Measurements from ENCODE around the gene NOC4L.

Gene NOC4L

GRCh38 chr12:132156573-132157325 lies 12.5 kb downstream of the NOC4L start:
- no peak for DNase-seq (ENCODE audit: low spot score)

- DNase-seq (ENCODE audit: low spot score): no peak
Measured at GRCh38 chr12:132157733-132158409, 13.6 kb downstream of the NOC4L start.

- no peak for DNase-seq (ENCODE audit: low spot score)
Measured at GRCh38 chr12:132158677-132159554, 14.7 kb downstream of the NOC4L start.

- DNase-seq (ENCODE audit: low spot score): no peak
Measured at GRCh38 chr12:132159555-132160003, 15.3 kb downstream of the NOC4L start.

- DNase-seq (ENCODE audit: low spot score): no peak
Measured at GRCh38 chr12:132160016-132160415, 15.8 kb downstream of the NOC4L start.

- no peak for DNase-seq (ENCODE audit: low spot score)
Measured at GRCh38 chr12:132160601-132161035, 16.4 kb downstream of the NOC4L start.

- no peak for DNase-seq (ENCODE audit: low spot score)
Measured at GRCh38 chr12:132161036-132161781, 17.0 kb downstream of the NOC4L start.

- DNase-seq (ENCODE audit: low spot score): no peak
Measured at GRCh38 chr12:132161796-132162507, 17.7 kb downstream of the NOC4L start.

- no peak for DNase-seq (ENCODE audit: low spot score)
Measured at GRCh38 chr12:132162508-132163031, 18.3 kb downstream of the NOC4L start.

- no peak for DNase-seq (ENCODE audit: low spot score)
Measured at GRCh38 chr12:132163041-132163910, 19.0 kb downstream of the NOC4L start.

GRCh38 chr12:132163911-132164288 lies 19.6 kb downstream of the NOC4L start:
- DNase-seq (ENCODE audit: low spot score): no peak

GRCh38 chr12:132164426-132164825 lies 20.2 kb downstream of the NOC4L start:
- no peak for DNase-seq (ENCODE audit: low spot score)

- DNase-seq (ENCODE audit: low spot score): no peak
Measured at GRCh38 chr12:132165584-132165983, 21.3 kb downstream of the NOC4L start.

GRCh38 chr12:132166093-132166492 lies 21.8 kb downstream of the NOC4L start:
- DNase-seq (ENCODE audit: low spot score): no peak

GRCh38 chr12:132166801-132167591 lies 22.7 kb downstream of the NOC4L start:
- no peak for DNase-seq (ENCODE audit: low spot score)

- DNase-seq (ENCODE audit: low spot score): no peak
Measured at GRCh38 chr12:132167611-132168310, 23.5 kb downstream of the NOC4L start.

GRCh38 chr12:132168311-132169031 lies 24.2 kb downstream of the NOC4L start:
- no peak for DNase-seq (ENCODE audit: low spot score)

- no peak for DNase-seq (ENCODE audit: low spot score)
Measured at GRCh38 chr12:132169376-132169775, 25.1 kb downstream of the NOC4L start.
